B cell (primary cell): ENCODE data around the gene VIP. TPM values are rescaled to one million over a fixed set of nuclear protein-coding genes. Genes with fewer than 3 reads are reported as not detected.

Experiments
- ATAC-seq: fragments of 200-7000 bp; cut with Tn5 transposase; one replicate; pipeline ENCODE4 v1.10.0; 2021; ENCODE audit warnings: low read depth, mild to moderate bottlenecking, moderate number of reproducible peaks, moderate library complexity
- CTCF ChIA-PET: fragments of 350-600 bp; sonication (Branson Sonifier 250); formaldehyde crosslinking; loops from one replicate; lab custom pipeline; 2021; ENCODE audit warnings: antibody characterized with exemption, inconsistent platforms; lab: Charles Lee
- POLR2A ChIA-PET: fragments of 350-600 bp; sonication (Branson Sonifier 250); formaldehyde crosslinking; loops from one replicate; lab custom pipeline; 2021; ENCODE audit warnings: antibody characterized with exemption; lab: Charles Lee
- DNase-seq: peaks from one replicate; pipeline ENCODE4 v3.0.0; 2013
- H2AFZ ChIP-seq: 2 replicates; pipeline ENCODE4 v1.6.1; 2012; ENCODE audit warnings: mild to moderate bottlenecking, low read depth, low read length; ENCODE audit not compliant: insufficient read depth, poor library complexity, severe bottlenecking
- H3K27ac ChIP-seq, 2 donors: 1 replicate in 1 of 2; 2 replicates in 1 of 2; pipeline ENCODE4 v1.5.1; 2012 to 2013; ENCODE audit warnings: low read length in 2 of 2, mild to moderate bottlenecking in 2 of 2, moderate library complexity in 1 of 2
- H3K27me3 ChIP-seq, 4 experiments: fragments of 200-600 bp in 1 of 4; sonication (generic) in 1 of 4; replicated peaks in 1 of 4; 1 replicate in 2 of 4; 2 replicates in 2 of 4; pipeline versions ENCODE4 v1.6.1 to v1.7.0; 2013 to 2016; ENCODE audit warnings: low read length in 3 of 4, mild to moderate bottlenecking in 2 of 4, mixed read lengths in 1 of 4, moderate library complexity in 1 of 4; ENCODE audit not compliant: insufficient read depth in 4 of 4, control insufficient read depth in 3 of 4; ENCODE audit errors: control extremely low read depth in 1 of 4
- H3K36me3 ChIP-seq, 2 experiments: replicated peaks in 1 of 2; 1 replicate in 1 of 2; 2 replicates in 1 of 2; pipeline versions ENCODE4 v1.6.1 to v1.7.1; 2013; ENCODE audit warnings: low read length in 1 of 2; ENCODE audit not compliant: insufficient read depth in 2 of 2, control insufficient read depth in 1 of 2; ENCODE audit errors: control extremely low read depth in 1 of 2, extremely low read depth in 1 of 2
- H3K4me1 ChIP-seq, 2 donors: fragments of 200-600 bp in 1 of 2; sonication (generic) in 1 of 2; 1 replicate in 1 of 2; 2 replicates in 1 of 2; pipeline versions ENCODE4 v1.5.1 to v1.6.1; 2013 to 2017; ENCODE audit warnings: low read length in 2 of 2; ENCODE audit not compliant: control insufficient read depth in 2 of 2, insufficient read depth in 2 of 2
- H3K4me2 ChIP-seq: replicated peaks from 2 replicates; pipeline ENCODE3; 2012; ENCODE audit warnings: mild to moderate bottlenecking, low read depth, low read length; ENCODE audit not compliant: poor library complexity, severe bottlenecking
- H3K4me3 ChIP-seq, 5 experiments: fragments of 200-600 bp in 1 of 5; sonication (generic) in 1 of 5; 1 replicate in 3 of 5; 2 replicates in 2 of 5; pipeline versions ENCODE4 v1.5.1 to v1.7.0; 2011 to 2016; ENCODE audit warnings: low read length in 4 of 5, mild to moderate bottlenecking in 4 of 5, low read depth in 2 of 5, control low read depth in 1 of 5, moderate library complexity in 1 of 5; ENCODE audit not compliant: insufficient read depth in 1 of 5; ENCODE audit errors: control extremely low read depth in 1 of 5, extremely low read depth in 1 of 5
- H3K79me2 ChIP-seq: fragments of 200-600 bp; sonication (generic); one replicate; pipeline ENCODE4 v1.6.0; 2016; ENCODE audit warnings: low read length; ENCODE audit not compliant: control insufficient read depth, insufficient read depth
- H3K9ac ChIP-seq: fragments of 200-600 bp; sonication (generic); 2 replicates; pipeline ENCODE4 v1.6.1; 2017; ENCODE audit warnings: mild to moderate bottlenecking, low read length, moderate library complexity
- H3K9me3 ChIP-seq, 3 donors: one replicate each; pipeline versions ENCODE4 v1.6.1 to v1.7.1; 2013; ENCODE audit warnings: low read length in 2 of 3; ENCODE audit not compliant: control insufficient read depth in 2 of 3, insufficient read depth in 1 of 3; ENCODE audit errors: control extremely low read depth in 1 of 3
- H4K20me1 ChIP-seq: 2 replicates; pipeline ENCODE4 v1.6.0; 2012; ENCODE audit warnings: mild to moderate bottlenecking, low read length; ENCODE audit not compliant: insufficient read depth, control insufficient read depth, poor library complexity, severe bottlenecking
- H3K27ac Mint-ChIP-seq: one replicate; pipeline ENCODE4 v1.8.0; 2021; ENCODE audit warnings: mixed read lengths
- H3K27me3 Mint-ChIP-seq: one replicate; pipeline ENCODE4 v1.8.0; 2021; ENCODE audit warnings: mixed read lengths
- H3K4me1 Mint-ChIP-seq: one replicate; pipeline ENCODE4 v1.8.0; 2021; ENCODE audit warnings: mixed read lengths
- H3K4me3 Mint-ChIP-seq: one replicate; pipeline ENCODE4 v1.8.0; 2021; ENCODE audit warnings: mixed read lengths
- H3K9me3 Mint-ChIP-seq: one replicate; pipeline ENCODE4 v1.8.0; 2022; ENCODE audit warnings: mixed read lengths; ENCODE audit not compliant: insufficient read depth
- CTCF ChIP-seq: fragments of 200-600 bp; IDR thresholded peaks from one replicate; pipeline ENCODE4 v1.8.0; 2022; ENCODE audit warnings: antibody characterized with exemption, mild to moderate bottlenecking
- EZH2 ChIP-seq: IDR thresholded peaks from 2 replicates; pipeline ENCODE4 v1.6.1; 2012; ENCODE audit warnings: borderline replicate concordance, low read depth, mild to moderate bottlenecking, moderate library complexity, low read length; ENCODE audit not compliant: insufficient read depth, poor library complexity, severe bottlenecking
- WGBS: methylation state at CpG from one replicate; pipeline ENCODE4 v1.1.5; 2013; ENCODE audit warnings: missing lambda C conversion rate; ENCODE audit not compliant: insufficient coverage; 5-methylcytosine and 5-hydroxymethylcytosine counted together
- intact Hi-C: fragments of 100-400 bp; cut with micrococcal nuclease; formaldehyde crosslinking; loops from one replicate; pipeline ENCODE4 v1.10.0; 2022
- polyA plus RNA-seq: library from polyadenylated mRNA; depleted of rRNA; stranded (reverse); fragments of >200 nt; gene quantifications from 2 replicates; pipeline ENCODE4 v1.2.3, GENCODE V29; 2012
- total RNA-seq, 2 donors: library from RNA; stranded (reverse); fragments of 120-200 nt in 1 of 2; gene quantifications; 1 replicate in 1 of 2; 2 replicates in 1 of 2; pipeline versions ENCODE4 v1.2.3 to v1.2.4, GENCODE V29; 2013 to 2022

Gene VIP
- total and polyA plus RNA-seq, 2 donors (not counting 1 experiment from before 2014, with no cell fraction given): not detected

GRCh38 chr6:152723398-152723797, 27.2 kb upstream of the VIP start:
- H3K4me3 ChIP-seq: no peak overlapping the region

DNA sequence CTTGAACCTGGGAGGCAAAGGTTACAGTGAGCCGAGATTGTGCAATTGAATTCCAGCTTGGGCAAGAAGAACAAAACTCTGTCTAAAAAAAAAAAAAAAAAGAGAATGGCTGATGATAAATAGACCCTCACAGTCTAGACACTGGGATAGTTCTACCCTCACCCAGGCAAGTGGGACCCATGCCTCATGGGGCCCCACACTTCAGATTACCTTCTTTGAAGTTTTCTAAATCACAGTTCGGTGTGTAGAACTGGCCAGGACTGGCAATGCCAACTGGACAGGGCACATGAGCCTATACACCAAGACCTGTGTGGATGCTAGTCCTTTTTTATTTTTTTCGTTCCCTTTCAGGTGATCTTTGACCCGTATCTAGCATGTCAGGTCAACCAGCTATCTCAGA, 24.3 kb upstream of the VIP start:
- H3K36me3 ChIP-seq: no peaks in the 10 kb centered on the region
- no peak overlapping the region for H3K27ac ChIP-seq
- CTCF ChIA-PET: no interaction called here
- no peak for TF ChIP-seq EZH2
- no peak for TF ChIP-seq CTCF
- no peak overlapping the region for H2AFZ ChIP-seq
- H3K9me3 ChIP-seq: no peaks in the 10 kb centered on the region
- intact Hi-C loops: no loop called here
- H3K9ac ChIP-seq: no peak overlapping the region
- H3K4me1 ChIP-seq: no peaks in the 10 kb centered on the region
- no peaks in the 10 kb centered on the region for H3K27me3 ChIP-seq
- DNase-seq: no peak
- 50% methylated on average over 2 of the region's 4 CpGs for WGBS
- H3K4me1 Mint-ChIP-seq: no peaks in the 10 kb centered on the region
- POLR2A ChIA-PET: no interaction called here
- H3K4me3 ChIP-seq: no peak overlapping the region
- H3K9me3 Mint-ChIP-seq: peaks cover 2% of the 10 kb centered on the region
- H3K79me2 ChIP-seq: no peaks in the 10 kb centered on the region
- no peak overlapping the region for H3K4me3 Mint-ChIP-seq
- H3K27ac Mint-ChIP-seq: no peak overlapping the region
- H4K20me1 ChIP-seq: no peaks in the 10 kb centered on the region
- no peaks in the 10 kb centered on the region for H3K27me3 Mint-ChIP-seq
- H3K4me2 ChIP-seq: no peak overlapping the region
- no peak for ATAC-seq

More at GRCh38 chr6:152723398-152723797, 27.2 kb upstream of the VIP start:
- Histone ChIP-seq H3K27ac (no peak overlapping the region), H3K4me2 (no peak overlapping the region), H3K36me3 (no peaks in the 10 kb centered on the region), H3K9me3 (no peaks in the 10 kb centered on the region), H3K9ac (no peak overlapping the region), H3K79me2 (no peaks in the 10 kb centered on the region), H3K4me1 (no peaks in the 10 kb centered on the region), H4K20me1 (no peaks in the 10 kb centered on the region), H2AFZ (no peak overlapping the region), H3K27me3 (no peaks in the 10 kb centered on the region)
- no peaks in the 10 kb centered on the region for H3K27me3 Mint-ChIP-seq
- WGBS: no CpG with 5 or more reads among the region's 1 CpG
- DNase-seq (no peak), ATAC-seq (no peak)
- no peak overlapping the region for H3K27ac Mint-ChIP-seq
- H3K9me3 Mint-ChIP-seq: peaks cover 2% of the 10 kb centered on the region
- TF ChIP-seq CTCF (no peak), EZH2 (no peak)
- H3K4me1 Mint-ChIP-seq: no peaks in the 10 kb centered on the region
- CTCF ChIA-PET: no interaction called here
- intact Hi-C loops: no loop called here
- POLR2A ChIA-PET: no interaction called here
- H3K4me3 Mint-ChIP-seq: no peak overlapping the region
